HepG2 (cell line): ENCODE data around the gene VAMP2. TPM values are rescaled to one million over a fixed set of nuclear protein-coding genes. Genes with fewer than 3 reads are reported as not detected.
A peak's percentile ranks its signal among the peaks of the same experiment; 100 is the strongest.

Experiments used
- CHD2 ChIP-seq: IDR thresholded peaks from 2 replicates; pipeline ENCODE4 v1.6.1; 2011; ENCODE audit warnings: low read depth, low read length, improper control_type of control experiment
- CREM ChIP-seq, 2 experiments: sonication (generic) in 1 of 2; formaldehyde crosslinking in 1 of 2; IDR thresholded peaks; 2 replicates each; pipeline versions ENCODE4 v1.4.0 to v1.6.1; 2016 to 2020; ENCODE audit warnings: antibody characterized with exemption in 1 of 2, mild to moderate bottlenecking in 1 of 2, missing genetic modification reagents in 1 of 2
- HOXD1 ChIP-seq: sonication (generic); formaldehyde crosslinking; IDR thresholded peaks from 2 replicates; pipeline ENCODE4 v1.5.0; 2020; ENCODE audit warnings: missing genetic modification reagents
- KLF9 ChIP-seq: IDR thresholded peaks from 2 replicates; pipeline ENCODE4 v1.6.1; 2016; ENCODE audit warnings: low read depth
- RBAK ChIP-seq: sonication (generic); formaldehyde crosslinking; IDR thresholded peaks from 2 replicates; pipeline ENCODE4 v1.5.1; 2020; ENCODE audit warnings: mild to moderate bottlenecking, missing genetic modification reagents
- SRF ChIP-seq: IDR thresholded peaks from 2 replicates; pipeline ENCODE4 v1.6.1; 2011; ENCODE audit warnings: mild to moderate bottlenecking, low read depth, low read length, moderate library complexity
- TEAD3 ChIP-seq: optimal IDR thresholded peaks from 2 replicates; pipeline ENCODE3; 2016; ENCODE audit warnings: borderline replicate concordance
- ZNF329 ChIP-seq: sonication (generic); formaldehyde crosslinking; IDR thresholded peaks from 2 replicates; pipeline ENCODE4 v1.9.0; 2021; ENCODE audit warnings: low read depth, mild to moderate bottlenecking, missing genetic modification reagents
- ZNF567 ChIP-seq: sonication (generic); formaldehyde crosslinking; IDR thresholded peaks from 2 replicates; pipeline ENCODE4 v1.8.1; 2023; ENCODE audit warnings: mild to moderate bottlenecking, missing genetic modification reagents, borderline replicate concordance
- ZNF709 ChIP-seq: sonication (generic); formaldehyde crosslinking; IDR thresholded peaks from 2 replicates; pipeline ENCODE4 v1.5.0; 2020; ENCODE audit warnings: mild to moderate bottlenecking, missing genetic modification reagents
- ZNF773 ChIP-seq: sonication (generic); formaldehyde crosslinking; IDR thresholded peaks from 2 replicates; pipeline ENCODE4 v1.4.0; 2020; ENCODE audit warnings: missing genetic modification reagents, borderline replicate concordance
- ZNF790 ChIP-seq: sonication (generic); formaldehyde crosslinking; IDR thresholded peaks from 2 replicates; pipeline ENCODE4 v1.8.0; 2022; ENCODE audit warnings: missing genetic modification reagents, mild to moderate bottlenecking, borderline replicate concordance
- ZNF891 ChIP-seq: sonication (generic); formaldehyde crosslinking; IDR thresholded peaks from 2 replicates; pipeline ENCODE4 v1.5.0; 2020; ENCODE audit warnings: mild to moderate bottlenecking, missing genetic modification reagents
- polyA plus RNA-seq, 8 experiments: library from polyadenylated mRNA; depleted of rRNA in 3 of 8; stranded (reverse) in 7 of 8; unstranded in 1 of 8; fragments of >200 nt; fragmentation: Illumina TruSeq in 4 of 8; extraction: Trizol in 4 of 8; gene quantifications; 2 replicates each; pipeline versions ENCODE4 v1.2.1 to v1.2.3, GENCODE V29; 2011 to 2016; ENCODE audit warnings: low read depth in 4 of 8, missing spikeins in 1 of 8, mixed read lengths in 1 of 8; ENCODE audit not compliant: insufficient read depth in 1 of 8
- total RNA-seq, 5 experiments: library from RNA; depleted of rRNA; stranded (reverse); fragments of >200 nt; fragmentation: Illumina TruSeq; extraction: Trizol; gene quantifications; 2 replicates each; pipeline ENCODE4 v1.2.3, GENCODE V29; 2016; ENCODE audit warnings: low read depth in 1 of 5
- TF ChIP-seq, protein P1 (sequence below): sonication (generic); formaldehyde crosslinking; IDR thresholded peaks from 2 replicates; pipeline ENCODE4 v1.9.0; 2021; ENCODE audit warnings: missing genetic modification reagents, borderline replicate concordance
- TF ChIP-seq, protein P2 (sequence below), 2 experiments: IDR thresholded peaks; 2 replicates each; pipeline ENCODE4 v1.6.1; 2011 to 2012; ENCODE audit warnings: low read length in 2 of 2, borderline replicate concordance in 1 of 2, low read depth in 1 of 2, mild to moderate bottlenecking in 1 of 2, moderate library complexity in 1 of 2
- TF ChIP-seq, protein P3 (sequence below): IDR thresholded peaks from 2 replicates; pipeline ENCODE4 v1.6.1; 2016; ENCODE audit warnings: low read depth, borderline replicate concordance
- TF ChIP-seq, protein P4 (sequence below): sonication (generic); formaldehyde crosslinking; IDR thresholded peaks from 2 replicates; pipeline ENCODE4 v1.4.0; 2020; ENCODE audit warnings: missing genetic modification reagents

The VAMP2 gene
- total and polyA plus RNA-seq, 2 of the 13 experiments (the other 11 are each of a cell fraction or from before 2014, with no cell fraction given), result 3.9 to 17.2 TPM

DNA sequence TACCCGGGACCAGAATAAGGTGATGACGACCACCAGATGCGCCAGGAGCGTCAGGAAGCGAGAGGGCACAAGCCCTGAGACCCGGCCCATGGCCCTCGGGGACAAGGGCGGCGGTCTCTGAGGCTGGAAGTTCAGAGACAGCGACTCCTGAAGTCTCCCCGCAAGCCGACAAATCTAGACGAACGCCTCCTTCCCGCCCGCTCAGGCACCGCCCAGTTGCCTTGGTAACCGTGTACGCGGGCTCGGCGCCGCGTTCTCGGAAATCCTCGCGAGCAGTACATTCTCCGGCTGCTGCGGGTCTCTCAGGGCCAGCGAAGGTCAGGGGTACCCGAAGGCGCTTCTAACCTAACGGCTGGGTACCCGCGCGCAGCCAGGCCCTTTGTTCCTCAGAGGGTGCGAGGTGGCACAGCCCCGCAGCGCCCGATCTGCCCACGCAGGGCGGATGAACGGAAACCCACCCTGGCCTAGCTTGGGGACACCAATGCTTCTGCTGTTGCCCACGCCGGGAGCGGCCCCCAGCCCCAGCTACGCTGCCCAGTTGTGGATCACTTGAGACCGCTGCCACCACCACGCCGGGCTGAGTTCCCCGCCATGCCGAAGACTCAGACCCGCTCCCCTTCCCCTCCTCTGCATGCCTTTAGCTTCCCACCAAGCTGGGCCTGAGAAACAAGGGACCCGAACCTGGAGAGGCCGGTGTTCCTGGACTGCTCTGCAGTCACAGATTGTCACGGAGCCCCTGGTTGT lies 13.6 kb upstream of the VAMP2 start, which contains the start of gene TMEM107 (continued):
- TF ChIP-seq, protein P1, sequence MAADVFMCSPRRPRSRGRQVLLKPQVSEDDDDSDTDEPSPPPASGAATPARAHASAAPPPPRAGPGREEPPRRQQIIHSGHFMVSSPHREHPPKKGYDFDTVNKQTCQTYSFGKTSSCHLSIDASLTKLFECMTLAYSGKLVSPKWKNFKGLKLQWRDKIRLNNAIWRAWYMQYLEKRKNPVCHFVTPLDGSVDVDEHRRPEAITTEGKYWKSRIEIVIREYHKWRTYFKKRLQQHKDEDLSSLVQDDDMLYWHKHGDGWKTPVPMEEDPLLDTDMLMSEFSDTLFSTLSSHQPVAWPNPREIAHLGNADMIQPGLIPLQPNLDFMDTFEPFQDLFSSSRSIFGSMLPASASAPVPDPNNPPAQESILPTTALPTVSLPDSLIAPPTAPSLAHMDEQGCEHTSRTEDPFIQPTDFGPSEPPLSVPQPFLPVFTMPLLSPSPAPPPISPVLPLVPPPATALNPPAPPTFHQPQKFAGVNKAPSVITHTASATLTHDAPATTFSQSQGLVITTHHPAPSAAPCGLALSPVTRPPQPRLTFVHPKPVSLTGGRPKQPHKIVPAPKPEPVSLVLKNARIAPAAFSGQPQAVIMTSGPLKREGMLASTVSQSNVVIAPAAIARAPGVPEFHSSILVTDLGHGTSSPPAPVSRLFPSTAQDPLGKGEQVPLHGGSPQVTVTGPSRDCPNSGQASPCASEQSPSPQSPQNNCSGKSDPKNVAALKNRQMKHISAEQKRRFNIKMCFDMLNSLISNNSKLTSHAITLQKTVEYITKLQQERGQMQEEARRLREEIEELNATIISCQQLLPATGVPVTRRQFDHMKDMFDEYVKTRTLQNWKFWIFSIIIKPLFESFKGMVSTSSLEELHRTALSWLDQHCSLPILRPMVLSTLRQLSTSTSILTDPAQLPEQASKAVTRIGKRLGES (CRISPR knock-in tag), result no peak
- TF ChIP-seq, protein P2, sequence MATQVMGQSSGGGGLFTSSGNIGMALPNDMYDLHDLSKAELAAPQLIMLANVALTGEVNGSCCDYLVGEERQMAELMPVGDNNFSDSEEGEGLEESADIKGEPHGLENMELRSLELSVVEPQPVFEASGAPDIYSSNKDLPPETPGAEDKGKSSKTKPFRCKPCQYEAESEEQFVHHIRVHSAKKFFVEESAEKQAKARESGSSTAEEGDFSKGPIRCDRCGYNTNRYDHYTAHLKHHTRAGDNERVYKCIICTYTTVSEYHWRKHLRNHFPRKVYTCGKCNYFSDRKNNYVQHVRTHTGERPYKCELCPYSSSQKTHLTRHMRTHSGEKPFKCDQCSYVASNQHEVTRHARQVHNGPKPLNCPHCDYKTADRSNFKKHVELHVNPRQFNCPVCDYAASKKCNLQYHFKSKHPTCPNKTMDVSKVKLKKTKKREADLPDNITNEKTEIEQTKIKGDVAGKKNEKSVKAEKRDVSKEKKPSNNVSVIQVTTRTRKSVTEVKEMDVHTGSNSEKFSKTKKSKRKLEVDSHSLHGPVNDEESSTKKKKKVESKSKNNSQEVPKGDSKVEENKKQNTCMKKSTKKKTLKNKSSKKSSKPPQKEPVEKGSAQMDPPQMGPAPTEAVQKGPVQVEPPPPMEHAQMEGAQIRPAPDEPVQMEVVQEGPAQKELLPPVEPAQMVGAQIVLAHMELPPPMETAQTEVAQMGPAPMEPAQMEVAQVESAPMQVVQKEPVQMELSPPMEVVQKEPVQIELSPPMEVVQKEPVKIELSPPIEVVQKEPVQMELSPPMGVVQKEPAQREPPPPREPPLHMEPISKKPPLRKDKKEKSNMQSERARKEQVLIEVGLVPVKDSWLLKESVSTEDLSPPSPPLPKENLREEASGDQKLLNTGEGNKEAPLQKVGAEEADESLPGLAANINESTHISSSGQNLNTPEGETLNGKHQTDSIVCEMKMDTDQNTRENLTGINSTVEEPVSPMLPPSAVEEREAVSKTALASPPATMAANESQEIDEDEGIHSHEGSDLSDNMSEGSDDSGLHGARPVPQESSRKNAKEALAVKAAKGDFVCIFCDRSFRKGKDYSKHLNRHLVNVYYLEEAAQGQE (IDR thresholded peaks at IDR 0.05; ENCODE audit: borderline replicate concordance in 1 of 2, low read depth in 1 of 2, low read length in 2 of 2), result no peak
- TF ChIP-seq ZNF891 (CRISPR knock-in tag) (no peak), ZNF329 (no peak), ZNF790 (no peak), CREM (IDR thresholded peaks at IDR 0.05) (no peak), CREM (CRISPR knock-in tag; IDR thresholded peaks at IDR 0.05) (no peak), CHD2 (peak; percentile 94), ZNF709 (CRISPR knock-in tag) (peak; percentile 48; the same call in 1 of the 2 replicates), ZNF567 (no peak), HOXD1 (CRISPR knock-in tag) (no peak), RBAK (no peak), KLF9 (CRISPR knock-in tag) (no peak), SRF (no peak), ZNF773 (no peak), TEAD3 (peak; percentile 36)
- TF ChIP-seq, protein P3, sequence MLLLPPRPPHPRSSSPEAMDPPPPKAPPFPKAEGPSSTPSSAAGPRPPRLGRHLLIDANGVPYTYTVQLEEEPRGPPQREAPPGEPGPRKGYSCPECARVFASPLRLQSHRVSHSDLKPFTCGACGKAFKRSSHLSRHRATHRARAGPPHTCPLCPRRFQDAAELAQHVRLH (CRISPR knock-in tag), result no peak
- TF ChIP-seq, protein P4, sequence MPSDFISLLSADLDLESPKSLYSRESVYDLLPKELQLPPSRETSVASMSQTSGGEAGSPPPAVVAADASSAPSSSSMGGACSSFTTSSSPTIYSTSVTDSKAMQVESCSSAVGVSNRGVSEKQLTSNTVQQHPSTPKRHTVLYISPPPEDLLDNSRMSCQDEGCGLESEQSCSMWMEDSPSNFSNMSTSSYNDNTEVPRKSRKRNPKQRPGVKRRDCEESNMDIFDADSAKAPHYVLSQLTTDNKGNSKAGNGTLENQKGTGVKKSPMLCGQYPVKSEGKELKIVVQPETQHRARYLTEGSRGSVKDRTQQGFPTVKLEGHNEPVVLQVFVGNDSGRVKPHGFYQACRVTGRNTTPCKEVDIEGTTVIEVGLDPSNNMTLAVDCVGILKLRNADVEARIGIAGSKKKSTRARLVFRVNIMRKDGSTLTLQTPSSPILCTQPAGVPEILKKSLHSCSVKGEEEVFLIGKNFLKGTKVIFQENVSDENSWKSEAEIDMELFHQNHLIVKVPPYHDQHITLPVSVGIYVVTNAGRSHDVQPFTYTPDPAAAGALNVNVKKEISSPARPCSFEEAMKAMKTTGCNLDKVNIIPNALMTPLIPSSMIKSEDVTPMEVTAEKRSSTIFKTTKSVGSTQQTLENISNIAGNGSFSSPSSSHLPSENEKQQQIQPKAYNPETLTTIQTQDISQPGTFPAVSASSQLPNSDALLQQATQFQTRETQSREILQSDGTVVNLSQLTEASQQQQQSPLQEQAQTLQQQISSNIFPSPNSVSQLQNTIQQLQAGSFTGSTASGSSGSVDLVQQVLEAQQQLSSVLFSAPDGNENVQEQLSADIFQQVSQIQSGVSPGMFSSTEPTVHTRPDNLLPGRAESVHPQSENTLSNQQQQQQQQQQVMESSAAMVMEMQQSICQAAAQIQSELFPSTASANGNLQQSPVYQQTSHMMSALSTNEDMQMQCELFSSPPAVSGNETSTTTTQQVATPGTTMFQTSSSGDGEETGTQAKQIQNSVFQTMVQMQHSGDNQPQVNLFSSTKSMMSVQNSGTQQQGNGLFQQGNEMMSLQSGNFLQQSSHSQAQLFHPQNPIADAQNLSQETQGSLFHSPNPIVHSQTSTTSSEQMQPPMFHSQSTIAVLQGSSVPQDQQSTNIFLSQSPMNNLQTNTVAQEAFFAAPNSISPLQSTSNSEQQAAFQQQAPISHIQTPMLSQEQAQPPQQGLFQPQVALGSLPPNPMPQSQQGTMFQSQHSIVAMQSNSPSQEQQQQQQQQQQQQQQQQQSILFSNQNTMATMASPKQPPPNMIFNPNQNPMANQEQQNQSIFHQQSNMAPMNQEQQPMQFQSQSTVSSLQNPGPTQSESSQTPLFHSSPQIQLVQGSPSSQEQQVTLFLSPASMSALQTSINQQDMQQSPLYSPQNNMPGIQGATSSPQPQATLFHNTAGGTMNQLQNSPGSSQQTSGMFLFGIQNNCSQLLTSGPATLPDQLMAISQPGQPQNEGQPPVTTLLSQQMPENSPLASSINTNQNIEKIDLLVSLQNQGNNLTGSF, result no peak
